HG03108 (cell line): ENCODE measurements around the gene EYS.
"Not testable (repeated sequence)": the region's sequence is repeated elsewhere in the genome, so short reads cannot be mapped to it uniquely, and the experiment has no call there.

Experiments
- ATAC-seq: cut with Tn5 transposase; IDR thresholded peaks from one replicate; pipeline ENCODE4 v1.9.1; 2021; ENCODE audit warnings: moderate library complexity; ENCODE audit not compliant: unreplicated experiment

Gene EYS

DNA sequence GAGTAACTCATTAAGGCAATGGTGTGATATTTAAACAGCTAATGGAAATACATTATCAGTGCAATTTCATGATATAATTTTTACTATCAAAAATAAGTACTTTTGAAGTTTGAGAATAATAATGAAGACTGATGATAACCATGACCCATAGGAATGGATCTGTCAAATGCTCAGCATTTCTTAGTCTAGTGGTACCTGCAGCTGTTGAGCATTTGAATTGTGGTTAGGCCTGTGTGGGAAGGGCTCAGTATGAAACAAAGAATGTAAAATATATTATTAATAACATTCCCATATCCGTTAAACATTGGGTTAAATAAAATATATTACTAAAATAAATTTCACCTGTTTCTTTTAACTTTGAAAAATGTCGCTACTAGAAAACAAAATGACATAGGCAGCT, 1898.5 kb downstream of the EYS start:
- ATAC-seq, result no peak

DNA sequence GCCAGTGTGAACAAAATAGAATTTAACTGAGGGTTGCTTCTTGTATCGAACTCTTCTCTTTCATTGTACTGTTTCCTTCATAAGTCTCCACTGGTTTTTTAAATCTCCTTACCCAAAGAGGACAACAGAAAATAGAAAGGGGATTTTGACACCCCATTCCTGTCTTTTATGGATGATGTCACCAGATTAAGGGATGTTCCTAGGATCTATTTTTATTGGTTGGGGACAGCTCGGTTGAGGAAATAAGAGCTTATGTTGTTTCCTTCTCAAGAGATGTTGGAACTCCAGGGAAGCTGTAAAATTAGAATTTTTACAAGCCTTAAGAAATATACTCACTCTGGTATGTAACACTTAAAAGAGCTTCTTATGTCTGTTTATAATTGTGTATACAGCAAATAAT, 1900.0 kb downstream of the EYS start:
- no peak for ATAC-seq

DNA sequence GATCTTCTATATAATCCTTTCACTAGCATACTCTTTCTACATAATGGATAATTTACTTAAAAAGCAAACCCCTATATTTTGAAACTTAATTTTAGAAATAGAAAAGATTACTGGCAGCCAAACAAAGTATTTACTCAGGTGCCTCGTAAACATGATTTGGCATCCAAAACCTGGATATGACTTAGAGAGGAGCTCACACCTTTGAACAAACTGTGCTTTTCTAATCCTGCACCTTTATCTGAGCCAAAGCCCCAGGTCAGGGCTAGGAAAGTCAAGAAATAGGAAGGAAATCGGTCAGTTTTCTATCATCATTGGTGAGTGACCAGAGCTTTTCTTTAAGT, 1900.5 kb downstream of the EYS start:
- no peak for ATAC-seq

DNA sequence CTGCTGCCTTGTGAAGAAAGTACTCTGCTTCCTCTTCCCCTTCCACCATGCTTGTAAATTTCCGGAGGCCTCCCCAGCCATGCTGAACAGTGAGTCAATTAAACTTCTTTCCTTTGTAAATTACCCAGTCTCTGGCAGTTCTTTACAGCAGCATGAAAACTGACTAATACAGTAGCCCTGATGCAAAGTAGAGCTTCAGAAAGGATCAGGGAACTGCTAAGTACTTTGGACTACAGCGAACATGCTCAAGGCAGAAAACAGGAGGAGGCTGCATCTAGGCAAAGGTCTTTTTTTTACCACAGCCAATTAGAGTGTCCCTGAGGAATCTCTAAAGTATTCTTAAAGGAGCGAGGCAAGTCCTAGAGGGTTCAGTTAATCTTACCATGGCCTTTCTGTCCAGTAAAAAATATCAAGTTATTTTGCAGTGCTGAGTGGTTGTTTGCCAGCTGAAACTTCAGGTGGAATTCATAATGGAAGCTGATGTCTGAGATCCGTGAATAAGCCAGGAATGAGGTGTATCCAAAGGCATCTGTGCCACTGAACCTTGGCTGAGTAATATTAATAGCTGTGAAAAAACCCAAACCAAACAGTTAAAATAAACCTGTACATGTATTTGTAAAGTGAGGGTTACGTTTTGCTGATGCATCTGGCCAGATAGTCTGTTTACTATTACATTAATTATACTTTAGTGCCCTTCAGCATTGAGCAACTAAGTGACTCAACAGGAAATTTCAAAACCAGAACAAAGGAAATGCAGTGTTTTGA, 1901.0 kb downstream of the EYS start:
- ATAC-seq, result no peak

DNA sequence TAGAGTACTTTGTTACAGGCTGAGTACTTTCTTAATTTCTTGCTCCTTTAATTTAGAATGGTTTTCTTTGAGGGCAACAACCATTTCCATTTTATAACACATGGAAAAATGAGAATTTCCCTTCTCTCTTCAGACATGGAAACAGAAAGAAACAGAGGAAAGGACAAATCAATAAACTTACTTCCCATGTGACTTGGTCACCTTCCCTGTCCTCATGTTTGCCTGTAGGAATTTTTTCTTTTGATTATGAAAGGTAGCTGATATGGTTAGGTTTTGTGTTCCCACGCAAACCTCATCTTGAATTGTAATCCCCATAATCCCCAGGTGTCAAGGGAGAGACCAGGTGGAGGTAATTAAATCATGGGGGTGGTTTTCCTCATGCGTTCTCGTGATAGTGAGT, 1901.7 kb downstream of the EYS start:
- ATAC-seq, result no peak

DNA sequence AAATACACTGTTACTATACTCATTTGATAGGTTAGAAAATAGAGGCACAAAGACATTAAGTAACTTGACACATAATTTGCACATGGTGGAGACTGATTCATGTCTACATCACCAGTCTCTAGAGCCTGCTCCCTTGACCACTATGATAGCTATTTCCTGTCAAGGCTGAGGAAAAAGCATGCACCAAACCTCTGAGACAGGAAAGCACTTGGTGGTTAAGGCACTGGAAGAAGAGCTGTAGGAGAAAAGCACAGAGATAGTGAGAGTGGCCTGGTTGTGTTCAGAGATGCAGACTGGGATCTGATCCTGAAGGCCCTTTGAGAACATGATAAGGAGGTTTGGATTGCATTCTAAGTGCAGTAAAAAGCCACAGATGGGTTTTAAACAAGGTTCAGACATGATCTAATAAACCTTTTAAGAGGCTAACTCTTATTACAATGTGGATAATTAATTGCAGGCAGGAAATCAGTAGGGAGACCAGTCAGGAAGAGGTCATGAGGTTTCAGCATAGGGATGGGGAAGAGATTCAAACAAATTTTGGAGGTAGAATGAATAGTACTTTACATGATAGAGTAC, 1902.6 kb downstream of the EYS start:
- no peak for ATAC-seq

DNA sequence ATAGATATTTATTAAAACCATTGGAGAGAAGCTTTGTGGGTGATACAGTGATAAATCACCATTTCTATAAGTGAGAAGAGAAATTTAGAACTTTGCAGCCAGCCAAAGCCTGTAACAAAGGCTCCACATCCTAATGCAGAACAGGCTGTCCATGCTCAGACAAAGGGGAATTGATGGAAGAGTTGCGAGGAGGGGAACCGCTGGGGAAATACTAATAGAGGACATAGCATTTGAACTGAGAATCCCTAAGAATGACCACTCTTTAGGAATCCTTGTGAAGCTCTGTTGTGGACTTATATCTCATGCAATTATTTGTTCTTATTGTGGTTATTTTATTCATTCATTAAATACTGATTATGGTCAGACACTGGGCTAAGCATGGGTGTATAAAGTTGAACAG, 1903.7 kb downstream of the EYS start:
- no peak for ATAC-seq

DNA sequence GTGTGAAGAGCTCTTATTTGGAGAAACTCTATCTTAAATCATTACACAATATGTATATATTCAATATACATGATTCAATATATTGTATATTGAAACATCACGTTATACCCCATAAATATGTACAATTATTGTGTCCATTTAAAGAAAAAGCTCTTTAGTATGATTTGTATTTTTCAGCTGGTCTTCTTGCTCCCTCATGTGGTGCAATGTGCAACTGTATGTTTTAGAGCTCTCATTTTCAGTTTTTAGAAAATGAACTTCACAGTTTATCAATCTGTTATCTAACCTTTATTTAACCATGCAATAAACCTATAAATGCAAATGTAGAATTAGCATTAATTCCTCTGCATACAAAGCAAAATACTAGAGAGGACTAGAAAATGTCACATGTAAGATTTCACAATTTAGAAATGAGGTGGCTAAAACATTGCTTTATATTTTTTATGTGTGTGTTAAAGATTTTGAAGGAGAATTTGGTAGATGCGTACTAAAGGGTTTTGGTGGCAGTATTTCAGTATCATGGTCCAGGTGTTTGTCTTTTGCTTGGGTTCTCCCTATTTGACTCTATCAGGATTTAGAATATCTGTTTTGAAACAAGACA, 1904.3 kb downstream of the EYS start:
- no peak for ATAC-seq

DNA sequence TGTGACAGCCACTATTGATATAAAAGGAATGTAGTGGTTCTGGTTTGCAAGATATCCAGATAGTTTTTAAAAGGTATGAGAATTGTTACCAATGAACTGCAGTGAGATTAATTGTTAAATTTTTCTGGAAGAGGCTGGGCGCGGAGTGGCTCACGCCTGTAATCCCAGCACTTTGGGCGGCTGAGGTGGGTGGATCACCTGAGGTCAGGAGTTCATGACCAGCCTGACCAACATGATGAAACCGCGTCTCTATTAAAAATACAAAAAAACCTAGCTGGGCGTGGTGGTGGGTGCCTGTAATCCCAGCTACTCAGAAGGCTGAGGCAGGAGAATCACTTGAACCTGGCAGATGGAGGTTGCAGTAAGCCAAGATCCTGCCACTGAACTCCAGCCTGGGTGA, 1906.6 kb downstream of the EYS start:
- not testable (repeated sequence) for ATAC-seq

DNA sequence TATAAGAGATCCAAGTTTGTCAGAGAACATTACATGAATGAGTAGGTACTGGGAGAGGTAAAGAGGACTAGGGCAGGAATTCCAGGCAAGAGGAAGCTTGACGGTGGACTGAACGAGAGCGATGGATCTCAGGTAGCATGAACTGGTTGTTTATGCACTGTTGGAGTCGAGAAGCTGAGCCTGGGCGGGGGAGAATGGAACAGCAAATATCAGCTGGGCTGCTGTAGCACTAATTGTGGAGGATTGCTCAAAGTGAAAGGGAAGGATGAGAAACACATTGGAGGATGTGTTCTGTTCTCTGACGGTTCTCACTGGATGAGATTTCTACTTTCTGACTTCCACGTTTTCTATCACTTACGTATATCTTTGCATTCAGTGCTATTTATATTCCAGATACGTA, 1907.2 kb downstream of the EYS start:
- no peak for ATAC-seq

DNA sequence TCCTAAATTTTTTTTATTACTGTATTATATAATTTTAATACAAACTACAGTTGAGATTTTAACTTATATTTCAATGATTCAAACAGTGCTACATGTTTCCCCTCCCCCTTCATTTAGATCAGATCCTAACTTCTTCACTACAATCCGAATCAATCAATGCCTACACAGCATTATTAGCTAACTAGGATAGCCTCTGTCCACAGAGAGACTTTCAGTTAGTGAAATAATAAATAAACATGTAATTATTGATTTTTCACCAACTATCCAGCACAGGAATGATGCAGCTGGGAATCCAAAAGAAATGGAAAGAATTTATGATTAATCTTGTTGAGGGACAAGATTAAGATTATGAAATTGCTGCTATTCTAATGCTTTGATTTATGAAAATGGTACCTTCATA, 1907.7 kb downstream of the EYS start:
- ATAC-seq, result no peak

DNA sequence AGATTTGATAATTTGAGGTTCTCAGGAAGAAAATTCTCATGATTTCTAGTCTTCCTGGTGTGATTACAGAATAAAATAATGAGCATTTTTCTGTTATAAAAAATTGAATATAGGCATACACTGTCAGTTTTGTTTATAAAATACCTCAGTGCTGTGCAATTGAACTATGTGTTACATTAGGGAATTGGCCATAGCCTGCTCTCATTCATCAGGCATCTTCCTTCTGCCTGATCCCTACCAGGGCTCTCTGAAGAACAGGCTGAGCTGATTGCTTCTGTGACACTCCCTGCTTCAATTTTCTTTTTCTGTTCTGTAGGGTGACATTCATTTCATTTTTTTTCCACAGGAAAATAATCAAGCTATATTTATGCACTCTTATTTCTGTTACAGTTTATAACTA, 1908.6 kb downstream of the EYS start:
- ATAC-seq, result no peak

DNA sequence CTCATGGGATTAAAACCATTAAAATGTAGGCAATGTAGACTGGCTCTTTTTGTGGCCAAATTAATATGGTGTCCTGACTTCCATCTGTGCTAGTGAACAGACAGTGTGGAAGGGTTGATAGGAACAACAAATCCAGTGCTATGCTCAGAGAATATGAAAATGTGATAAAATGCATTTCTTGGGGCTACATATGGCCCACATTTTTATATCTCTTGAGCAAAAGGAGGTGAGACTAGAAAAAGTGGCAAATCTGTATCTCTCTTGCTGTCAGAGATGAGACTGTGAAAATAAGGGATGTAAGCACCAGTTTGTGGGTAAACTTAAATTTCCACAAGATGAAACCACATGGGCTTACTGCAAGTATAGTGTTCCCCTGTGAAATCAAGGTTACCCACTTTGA, 1909.3 kb downstream of the EYS start:
- no peak for ATAC-seq

DNA sequence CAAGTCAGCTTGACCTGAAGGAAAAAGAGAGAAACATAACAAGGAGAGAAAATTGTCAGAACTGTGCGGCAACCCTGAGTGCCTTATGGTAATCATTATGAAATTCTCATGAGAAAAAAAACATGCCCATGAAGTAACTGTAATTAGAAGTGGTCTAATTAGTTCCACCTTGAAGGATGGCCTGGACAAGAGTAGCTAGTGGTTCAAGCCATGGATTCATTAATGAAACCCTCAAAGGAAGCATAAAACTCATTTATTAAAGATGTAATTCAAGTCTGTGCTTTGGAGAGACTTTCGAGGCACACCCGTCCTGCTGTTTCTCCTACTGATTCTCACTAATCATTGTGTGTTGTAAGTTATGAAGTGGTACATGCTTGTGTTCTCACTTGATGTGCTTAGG, 1911.2 kb downstream of the EYS start:
- no peak for ATAC-seq

DNA sequence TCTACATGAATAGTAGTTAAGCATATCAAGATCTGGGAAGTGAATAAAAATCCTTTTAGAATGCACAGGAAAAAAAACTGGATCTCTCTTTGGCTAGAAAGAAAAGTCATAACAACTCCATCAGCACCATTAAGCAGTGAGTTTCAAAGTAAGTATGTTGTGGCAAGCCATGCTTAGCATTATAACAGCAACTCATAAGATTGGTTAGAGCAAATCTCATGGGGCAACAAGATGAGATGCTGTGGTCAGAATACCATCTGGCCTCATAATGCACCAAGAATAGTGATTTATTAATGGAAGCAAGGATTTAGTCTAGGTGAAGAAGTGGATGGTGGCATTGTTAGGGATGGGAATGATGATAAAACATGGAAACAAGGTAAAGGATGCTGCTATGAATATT, 1912.0 kb downstream of the EYS start:
- no peak for ATAC-seq

DNA sequence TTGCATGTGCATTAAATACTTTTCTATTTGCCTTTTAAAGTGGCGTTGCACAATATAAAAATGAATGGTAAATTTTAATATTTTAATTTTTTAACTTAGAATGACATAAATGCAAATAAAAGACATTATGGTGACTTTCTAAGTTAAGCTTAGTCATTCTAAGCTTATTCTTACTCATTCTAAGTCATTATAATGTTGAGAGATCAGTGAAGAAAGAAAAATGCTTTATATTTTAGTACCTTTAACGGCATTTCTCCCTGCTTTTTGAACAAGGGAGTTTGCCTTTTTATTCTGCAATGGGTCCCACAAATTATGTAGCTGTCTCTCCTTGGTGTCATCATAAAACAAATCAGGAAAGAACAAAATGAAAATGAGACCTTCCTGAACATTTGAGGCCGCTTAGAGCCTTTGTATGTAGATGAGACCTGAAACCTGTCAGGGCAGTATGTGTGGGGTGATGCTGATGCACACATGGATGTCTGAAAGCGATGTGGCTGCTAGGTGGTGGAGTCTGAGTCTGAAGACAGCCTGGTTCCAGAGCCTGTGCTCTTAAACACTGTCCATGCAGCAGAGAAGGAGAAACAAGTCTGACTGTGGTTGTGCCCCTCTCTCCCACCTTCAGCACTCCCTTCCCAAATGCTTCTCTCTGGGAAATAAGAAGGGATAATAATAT, 1913.4 kb downstream of the EYS start:
- ATAC-seq, result no peak

DNA sequence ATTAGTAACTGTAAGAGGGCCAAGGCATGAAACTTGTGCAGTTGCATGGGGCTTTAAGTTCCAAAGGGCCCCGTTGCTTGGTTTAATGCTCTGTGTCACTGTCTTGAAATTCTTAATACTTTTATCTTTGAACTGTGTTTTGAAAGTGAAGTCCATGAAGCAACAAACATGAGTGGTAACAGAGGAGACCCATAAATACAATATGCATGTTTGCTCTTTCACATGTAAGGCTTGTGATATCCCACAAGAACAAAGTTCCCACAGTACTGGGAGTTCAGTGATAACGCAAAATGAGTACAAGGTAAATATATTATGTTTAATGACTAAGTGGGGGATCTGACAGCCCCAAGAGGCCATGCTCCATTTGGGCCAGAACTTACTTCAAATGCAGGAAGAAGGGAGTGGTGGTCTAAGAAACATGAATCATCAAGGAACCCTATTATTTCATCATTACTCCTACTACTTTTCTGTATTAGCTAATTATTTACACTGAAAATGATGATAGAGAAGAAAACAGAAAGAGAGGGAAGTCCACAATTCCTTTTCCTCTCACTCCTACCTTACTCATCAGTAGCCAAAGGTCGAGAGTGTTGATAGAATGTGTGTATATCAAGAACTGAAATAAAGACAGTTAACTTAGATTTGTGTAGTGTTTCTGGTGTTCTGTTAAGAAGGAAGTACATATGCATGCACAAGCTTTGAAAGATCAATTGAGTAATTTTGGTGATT, 1914.1 kb downstream of the EYS start:
- ATAC-seq, result no peak

DNA sequence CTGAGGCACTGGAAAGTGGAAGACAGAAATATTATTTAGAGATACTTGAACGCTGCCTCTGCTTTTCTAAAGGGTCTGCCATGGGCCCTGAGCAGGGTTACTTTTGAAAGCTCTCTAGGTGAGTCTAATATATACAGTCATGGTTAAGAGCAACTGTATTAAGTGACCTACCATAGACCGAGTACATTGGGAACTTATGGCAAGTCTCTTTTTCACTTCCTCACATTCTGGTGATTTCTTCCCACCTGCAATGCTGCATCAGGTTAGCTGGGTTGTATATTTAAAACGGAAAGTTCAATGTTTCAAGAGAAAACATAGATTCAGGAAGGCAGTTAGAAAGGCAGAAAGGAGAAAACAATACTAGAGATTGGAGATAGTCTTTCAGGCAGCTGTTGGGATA, 1916.7 kb downstream of the EYS start:
- ATAC-seq, result no peak

DNA sequence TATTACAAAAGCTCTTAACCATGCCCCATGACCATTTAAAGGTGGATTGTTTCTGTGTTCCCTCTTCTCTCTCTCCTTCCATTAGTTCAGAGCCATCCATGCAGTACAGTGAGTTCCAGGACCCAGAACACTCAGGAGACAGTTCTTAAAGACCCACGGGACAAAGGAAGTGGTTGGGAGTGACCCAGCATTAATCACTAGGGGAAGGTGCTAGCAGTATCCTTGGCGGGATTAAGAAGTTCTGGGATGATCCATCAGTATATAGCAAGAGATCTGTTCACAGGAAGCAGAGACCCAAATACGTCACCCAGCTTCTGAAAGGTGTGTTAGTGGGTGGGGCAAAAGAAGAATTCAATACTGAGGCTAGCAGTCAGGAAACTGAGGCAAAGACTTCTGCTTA, 1917.3 kb downstream of the EYS start:
- ATAC-seq, result no peak

DNA sequence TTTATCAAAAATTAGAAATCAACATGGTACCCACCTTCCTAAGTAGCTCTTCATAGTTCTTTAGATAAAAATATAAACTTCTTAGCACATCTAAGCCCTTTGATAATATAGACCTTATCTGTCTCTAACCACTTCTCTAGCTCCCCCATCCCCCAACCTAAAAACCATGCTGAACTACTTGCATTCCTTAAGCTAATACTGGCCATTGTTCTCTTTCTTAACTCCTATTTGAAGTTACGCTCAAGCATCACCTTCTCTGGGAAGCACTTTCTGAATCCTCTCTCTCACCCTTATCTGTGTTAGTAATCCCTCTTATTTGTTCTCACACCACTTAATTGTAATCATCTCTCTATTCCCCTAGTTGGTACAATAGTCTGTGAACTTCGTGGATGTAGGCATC, 1918.5 kb downstream of the EYS start:
- ATAC-seq, result no peak

DNA sequence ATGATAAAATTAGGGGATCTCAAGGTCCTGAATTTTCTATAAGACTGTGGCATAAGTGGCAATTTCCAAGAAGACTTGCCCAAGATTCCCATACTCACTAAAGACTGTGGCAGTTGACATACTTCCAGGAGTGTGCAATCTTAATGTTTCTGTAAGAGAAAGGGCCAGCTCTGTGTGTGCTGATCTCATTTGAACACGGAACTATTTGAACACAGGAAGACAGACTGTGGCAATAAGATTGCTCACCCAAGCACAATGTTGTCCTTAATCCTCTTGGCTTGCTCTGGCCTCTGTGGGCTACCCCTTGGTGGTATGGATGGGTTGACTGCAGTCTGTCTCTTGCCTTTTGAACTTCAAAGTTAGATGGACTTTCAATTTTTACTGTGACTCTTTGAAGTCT, 1920.0 kb downstream of the EYS start:
- ATAC-seq, result no peak

DNA sequence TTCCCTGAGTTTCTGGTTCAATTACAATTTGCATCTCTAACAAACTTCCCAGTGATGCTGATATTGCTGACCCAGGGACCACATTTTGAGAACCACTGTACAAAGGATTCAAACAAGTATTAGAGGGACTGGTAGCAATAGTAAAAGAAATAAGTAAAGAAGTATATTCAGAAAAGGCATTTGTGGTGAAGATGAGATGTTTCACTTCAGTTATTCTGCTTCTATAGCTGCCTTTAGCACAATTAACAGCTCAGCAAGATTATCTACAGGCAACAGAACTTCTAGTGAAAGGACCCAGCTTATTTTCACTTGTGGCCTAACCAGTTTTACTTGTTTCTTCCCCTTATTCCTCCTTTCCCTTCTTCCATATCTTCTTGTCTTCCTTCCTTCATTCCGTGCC, 1922.0 kb downstream of the EYS start:
- no peak for ATAC-seq
